ENCODE measurements around the gene HPSE2. TPM values are rescaled to one million over a fixed set of nuclear protein-coding genes. Genes with fewer than 3 reads are reported as not detected.

Gene HPSE2
- total RNA-seq, 1 experiment from 2014 or later = 0.20 TPM

DNA sequence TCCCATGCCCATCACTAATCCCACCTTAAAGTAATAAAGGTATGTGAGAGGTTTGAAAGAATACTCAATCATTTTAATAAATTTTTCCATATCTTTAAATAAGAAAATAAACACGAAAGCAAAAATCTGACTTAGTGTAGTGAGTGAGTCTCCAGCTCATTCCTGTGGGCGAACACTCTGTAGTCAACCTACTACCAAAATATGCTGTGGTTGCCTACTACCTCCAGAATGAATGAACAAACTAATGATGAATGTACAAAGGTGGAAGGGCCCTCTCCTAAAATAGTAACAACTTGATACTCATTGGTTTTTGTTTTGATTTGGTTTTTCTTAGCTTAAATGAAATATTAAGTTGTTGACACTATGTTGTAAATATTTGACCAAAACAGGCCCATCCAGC is 593.4 kb downstream of the HPSE2 start:
- no peak overlapping the region for H2BK5ac ChIP-seq (ENCODE audit: insufficient read length, low read length)
- no peak overlapping the region for H2BK20ac ChIP-seq (ENCODE audit: low read depth, low read length, poor library complexity, severe bottlenecking)
- no peak overlapping the region for H3K56ac ChIP-seq (ENCODE audit: insufficient read length, low read depth, low read length)
- no peak overlapping the region for H3K27ac ChIP-seq (ENCODE audit: insufficient read length, low read depth, low read length)
- no peak overlapping the region for H2BK12ac ChIP-seq (ENCODE audit: insufficient read length, low read depth, low read length)
- Mint-ChIP-seq H3K9me3 (no peaks in the 10 kb centered on the region), H3K4me1 (peaks cover 31% of the 10 kb centered on the region in 2 experiments), H3K4me3 (no peak overlapping the region), H3K27me3 (ENCODE audit: low read depth) (no peaks in the 10 kb centered on the region), H3K27ac (no peak overlapping the region), H3K36me3 (ENCODE audit: insufficient read depth in 1 of 3, low read depth in 3 of 3) (peaks cover 0 to 2% (median 0%) of the 10 kb centered on the region in 3 experiments; a peak in 2 of 7 replicates)
- H3K79me1 ChIP-seq (ENCODE audit: insufficient read depth, low read depth, low read length, poor library complexity, severe bottlenecking) = no peaks in the 10 kb centered on the region
- no peak overlapping the region for H3K14ac ChIP-seq (ENCODE audit: insufficient read depth, low read length)
- no peak overlapping the region for H4K91ac ChIP-seq (ENCODE audit: insufficient read length, low read depth, low read length)
- H2BK15ac ChIP-seq (ENCODE audit: low read depth, low read length) = no peak overlapping the region
- H3K23me2 ChIP-seq (ENCODE audit: insufficient read length, low read depth, low read length, poor library complexity, severe bottlenecking) = no peaks in the 10 kb centered on the region
- no peaks in the 10 kb centered on the region for H3K79me2 ChIP-seq (ENCODE audit: insufficient read depth, low read length)
- no peak overlapping the region for H4K8ac ChIP-seq (replicated peaks; ENCODE audit: insufficient read length, low read depth, low read length)
- no peaks in the 10 kb centered on the region for H3K9me3 ChIP-seq (ENCODE audit: control insufficient read depth, low read depth, low read length)
- TF ChIP-seq CTCF (conservative IDR thresholded peaks at IDR 0.05) = no peak
- peaks cover 7% of the 10 kb centered on the region; the same call in 1 of the 2 replicates for H3K4me1 ChIP-seq (ENCODE audit: insufficient read depth, low read length)
- no peak overlapping the region for H2AK5ac ChIP-seq (ENCODE audit: insufficient read length, low read length)
- H3K27me3 ChIP-seq (ENCODE audit: insufficient read depth, low read length) = no peaks in the 10 kb centered on the region
- H2BK120ac ChIP-seq (ENCODE audit: low read depth, low read length, poor library complexity, severe bottlenecking) = no peak overlapping the region
- no peak overlapping the region for H2AFZ ChIP-seq (ENCODE audit: low read length)
- H3K23ac ChIP-seq (ENCODE audit: insufficient read length, low read depth, low read length) = no peak overlapping the region
- H3T11ph ChIP-seq (ENCODE audit: low read length) = no peak overlapping the region
- no peak overlapping the region for H3K18ac ChIP-seq (ENCODE audit: insufficient read length, low read depth, low read length)
- H4K5ac ChIP-seq (ENCODE audit: insufficient read length, low read depth, low read length) = no peak overlapping the region
- no peaks in the 10 kb centered on the region for H4K20me1 ChIP-seq (ENCODE audit: control insufficient read depth, insufficient read depth, insufficient read length)
- WGBS (ENCODE audit: extremely low coverage, insufficient read length, low lambda C conversion rate) = no CpG with 5 or more reads among the region's 2 CpGs
- H3K4me2 ChIP-seq (ENCODE audit: insufficient read depth, insufficient read length, low read length) = no peak overlapping the region
- H3K9ac ChIP-seq (ENCODE audit: extremely low read depth, insufficient read length, low read length) = no peak overlapping the region
- DNase-seq = no peak
- H3K4ac ChIP-seq (ENCODE audit: low read depth, low read length) = no peak overlapping the region
